Measurements from ENCODE around the gene DNAJC21. TPM values are rescaled to one million over a fixed set of nuclear protein-coding genes. Genes with fewer than 3 reads are reported as not detected.

DNAJC21 gene
- total and polyA plus RNA-seq, 9 of the 15 experiments (the other 6 are each of a cell fraction or from before 2014, with no cell fraction given) = 26.6 to 105 (median 70.7) TPM

GRCh38 chr5:35003018-35003957 lies 73.9 kb downstream of the DNAJC21 start (continued):
- TF ChIP-seq JUND (IDR thresholded peaks at IDR 0.05; ENCODE audit: borderline replicate concordance, low read depth, low read length) (peak; percentile 14; the same call in 1 of the 2 replicates), JUND (tag; IDR thresholded peaks at IDR 0.05; ENCODE audit: borderline replicate concordance, low read depth, low read length) (no peak), RBM39 (optimal IDR thresholded peaks at IDR 0.05; ENCODE audit: low read depth, low read length) (no peak), CC2D1A (IDR thresholded peaks at IDR 0.05) (0 out of 2 replicates have a peak, but pooled peaks have one; percentile 29), RBM17 (IDR thresholded peaks at IDR 0.05; ENCODE audit: borderline replicate concordance, low read depth, low read length) (no peak), ARID3B (CRISPR knock-in tag; IDR thresholded peaks at IDR 0.05; ENCODE audit: borderline replicate concordance) (no peak), GTF2F1 (IDR thresholded peaks at IDR 0.05; ENCODE audit: low read depth, low read length) (no peak)

GRCh38 chr5:35004200-35004599 lies 74.8 kb downstream of the DNAJC21 start:
- no peak for FAIRE-seq
- CTCF ChIA-PET (ENCODE audit: low intra/inter-chr PET ratio) = interaction anchor here (0.9 to 2.4 kb wide), 3 partner anchors 46 to 530 kb away, joined by 3 to 11 read pairs (median 8); no protein-coding TSS in a partner anchor
- Histone ChIP-seq H3K9me3 (replicated peaks; ENCODE audit: control insufficient read depth, insufficient read depth, low read depth, low read length) (no peaks in the 10 kb centered on the region), H2AFZ (ENCODE audit: low read depth, low read length) (no peak overlapping the region), H3K79me2 (ENCODE audit: control insufficient read depth, insufficient read depth, low read length) (no peaks in the 10 kb centered on the region), H3K9ac (ENCODE audit: insufficient read depth in 1 of 2, low read depth in 2 of 2, low read length in 2 of 2) (no peak overlapping the region), H3K4me2 (ENCODE audit: insufficient read depth, low read length) (no peak overlapping the region), H3K9me1 (ENCODE audit: control insufficient read depth, insufficient read depth, low read length) (no peaks in the 10 kb centered on the region), H3K27ac (ENCODE audit: extremely low read depth, low read depth, low read length) (no peak overlapping the region), H3K4me3 (no peak overlapping the region), H3K36me3 (ENCODE audit: control insufficient read depth, insufficient read depth, low read length) (no peaks in the 10 kb centered on the region), H4K20me1 (replicated peaks; ENCODE audit: control insufficient read depth, insufficient read depth, low read length) (no peaks in the 10 kb centered on the region), H3K4me1 (replicated peaks in 1 of 2; ENCODE audit: control insufficient read depth in 2 of 2, insufficient read depth in 2 of 2, low read length in 2 of 2) (no peaks in the 10 kb centered on the region; a peak in 1 of 5 replicates), H3K27me3 (ENCODE audit: control insufficient read depth in 2 of 2, insufficient read depth in 2 of 2, low read length in 2 of 2) (peaks cover 3 to 16% of the 10 kb centered on the region in 2 experiments; a peak in 3 of 5 replicates)
- no peak for ATAC-seq
- TF ChIP-seq KLF10 (CRISPR knock-in tag; IDR thresholded peaks at IDR 0.05) = no peak
- peak in 1 of 4 experiments; percentile 13 for DNase-seq (ENCODE audit: extremely low read depth in 1 of 4, low spot score in 3 of 4)
- POLR2A ChIA-PET = interaction anchor here (0.5 to 0.8 kb wide), 2 partner anchors 100 to 505 kb away, joined by 3 to 4 read pairs; no protein-coding TSS in a partner anchor
- in situ Hi-C loops (cut with MboI) = loop anchor here (10.0 kb wide), 1 partner anchor 529 kb away; no protein-coding TSS in a partner anchor
- WGBS (ENCODE audit: insufficient coverage, low coverage, missing lambda C conversion rate) = 13% methylated on average over 5 of the region's 5 CpGs
- no TSS peak for BruUV-seq (replicated peaks)
- intact Hi-C loops (cut with micrococcal nuclease) = loop anchor here (5.0 kb wide), 2 partner anchors 87 to 107 kb away; partner anchors contain the start of genes BRIX1 and RAD1
